ENCODE data around the gene UNC45A.

The UNC45A gene

GRCh38 chr15:90934949-90935751, at the start of gene UNC45A:
UNC45A (plus strand) TSS chr15:90935285; CDS start chr15:90935325, 40 bp downstream.
- Histone ChIP-seq H3K4me1 (ENCODE audit: control insufficient read depth, insufficient read depth, low read length) (peaks cover 14% of the 10 kb centered on the region), H3K36me3 (ENCODE audit: control insufficient read depth, insufficient read depth, low read length) (peaks cover 12% of the 10 kb centered on the region), H3K9me3 (ENCODE audit: control insufficient read depth, insufficient read depth, low read length) (no peaks in the 10 kb centered on the region), H3K9ac (ENCODE audit: low read depth, low read length) (no peak within 1 kb of the TSS), H3K27me3 (ENCODE audit: control insufficient read depth, insufficient read depth, low read length) (peaks cover 10% of the 10 kb centered on the region), H3K4me3 (ENCODE audit: low read depth, low read length) (peak within 1 kb of the TSS; percentile 79)

- Histone ChIP-seq H3K9me3 (ENCODE audit: control insufficient read depth, insufficient read depth, low read length) (no peaks in the 10 kb centered on the region), H3K4me1 (ENCODE audit: control insufficient read depth, insufficient read depth, low read length) (peaks cover 4% of the 10 kb centered on the region), H3K36me3 (ENCODE audit: control insufficient read depth, insufficient read depth, low read length) (peaks cover 15% of the 10 kb centered on the region), H3K4me3 (ENCODE audit: low read depth, low read length) (no peak overlapping the region), H3K9ac (ENCODE audit: low read depth, low read length) (no peak overlapping the region), H3K27me3 (ENCODE audit: control insufficient read depth, insufficient read depth, low read length) (no peaks in the 10 kb centered on the region)
Observed at GRCh38 chr15:90885432-90886290, 49.4 kb upstream of the UNC45A start.

GRCh38 chr15:90886291-90886614, 48.8 kb upstream of the UNC45A start:
- no peaks in the 10 kb centered on the region for H3K27me3 ChIP-seq (ENCODE audit: control insufficient read depth, insufficient read depth, low read length)
- no peak overlapping the region for H3K9ac ChIP-seq (ENCODE audit: low read depth, low read length)
- H3K4me3 ChIP-seq (ENCODE audit: low read depth, low read length), result no peak overlapping the region
- H3K36me3 ChIP-seq (ENCODE audit: control insufficient read depth, insufficient read depth, low read length), result peaks cover 10% of the 10 kb centered on the region
- H3K4me1 ChIP-seq (ENCODE audit: control insufficient read depth, insufficient read depth, low read length), result peaks cover 4% of the 10 kb centered on the region
- no peaks in the 10 kb centered on the region for H3K9me3 ChIP-seq (ENCODE audit: control insufficient read depth, insufficient read depth, low read length)

- Histone ChIP-seq H3K4me1 (ENCODE audit: control insufficient read depth, insufficient read depth, low read length) (peaks cover 4% of the 10 kb centered on the region), H3K4me3 (ENCODE audit: low read depth, low read length) (no peak overlapping the region), H3K27me3 (ENCODE audit: control insufficient read depth, insufficient read depth, low read length) (no peaks in the 10 kb centered on the region), H3K36me3 (ENCODE audit: control insufficient read depth, insufficient read depth, low read length) (peaks cover 3% of the 10 kb centered on the region), H3K9me3 (ENCODE audit: control insufficient read depth, insufficient read depth, low read length) (no peaks in the 10 kb centered on the region), H3K9ac (ENCODE audit: low read depth, low read length) (no peak overlapping the region)
Observed at GRCh38 chr15:90887037-90887481, 48.0 kb upstream of the UNC45A start.

GRCh38 chr15:90889313-90889730, 45.8 kb upstream of the UNC45A start:
- H3K9me3 ChIP-seq (ENCODE audit: control insufficient read depth, insufficient read depth, low read length), result no peaks in the 10 kb centered on the region
- H3K4me3 ChIP-seq (ENCODE audit: low read depth, low read length), result no peak overlapping the region
- H3K9ac ChIP-seq (ENCODE audit: low read depth, low read length), result no peak overlapping the region
- H3K27me3 ChIP-seq (ENCODE audit: control insufficient read depth, insufficient read depth, low read length), result no peaks in the 10 kb centered on the region
- peaks cover 3% of the 10 kb centered on the region for H3K36me3 ChIP-seq (ENCODE audit: control insufficient read depth, insufficient read depth, low read length)
- peaks cover 3% of the 10 kb centered on the region for H3K4me1 ChIP-seq (ENCODE audit: control insufficient read depth, insufficient read depth, low read length)

GRCh38 chr15:90889736-90890456, 45.2 kb upstream of the UNC45A start:
- no peak overlapping the region for H3K9ac ChIP-seq (ENCODE audit: low read depth, low read length)
- H3K36me3 ChIP-seq (ENCODE audit: control insufficient read depth, insufficient read depth, low read length), result peaks cover 3% of the 10 kb centered on the region
- no peak overlapping the region for H3K4me3 ChIP-seq (ENCODE audit: low read depth, low read length)
- no peaks in the 10 kb centered on the region for H3K27me3 ChIP-seq (ENCODE audit: control insufficient read depth, insufficient read depth, low read length)
- H3K4me1 ChIP-seq (ENCODE audit: control insufficient read depth, insufficient read depth, low read length), result peaks cover 3% of the 10 kb centered on the region
- H3K9me3 ChIP-seq (ENCODE audit: control insufficient read depth, insufficient read depth, low read length), result no peaks in the 10 kb centered on the region

- no peak overlapping the region for H3K4me3 ChIP-seq (ENCODE audit: low read depth, low read length)
Observed at GRCh38 chr15:90890839-90891238, 44.2 kb upstream of the UNC45A start.

GRCh38 chr15:90891346-90891949, 43.6 kb upstream of the UNC45A start:
- Histone ChIP-seq H3K4me3 (ENCODE audit: low read depth, low read length) (no peak overlapping the region), H3K36me3 (ENCODE audit: control insufficient read depth, insufficient read depth, low read length) (peaks cover 3% of the 10 kb centered on the region), H3K9me3 (ENCODE audit: control insufficient read depth, insufficient read depth, low read length) (no peaks in the 10 kb centered on the region), H3K4me1 (ENCODE audit: control insufficient read depth, insufficient read depth, low read length) (peaks cover 3% of the 10 kb centered on the region), H3K27me3 (ENCODE audit: control insufficient read depth, insufficient read depth, low read length) (no peaks in the 10 kb centered on the region), H3K9ac (ENCODE audit: low read depth, low read length) (no peak overlapping the region)

More at GRCh38 chr15:90890839-90891238, 44.2 kb upstream of the UNC45A start:
- Histone ChIP-seq H3K9ac (ENCODE audit: low read depth, low read length) (no peak overlapping the region), H3K4me1 (ENCODE audit: control insufficient read depth, insufficient read depth, low read length) (peaks cover 3% of the 10 kb centered on the region), H3K36me3 (ENCODE audit: control insufficient read depth, insufficient read depth, low read length) (peaks cover 3% of the 10 kb centered on the region), H3K27me3 (ENCODE audit: control insufficient read depth, insufficient read depth, low read length) (no peaks in the 10 kb centered on the region), H3K9me3 (ENCODE audit: control insufficient read depth, insufficient read depth, low read length) (no peaks in the 10 kb centered on the region)

- H3K9me3 ChIP-seq (ENCODE audit: control insufficient read depth, insufficient read depth, low read length), result no peaks in the 10 kb centered on the region
- no peaks in the 10 kb centered on the region for H3K27me3 ChIP-seq (ENCODE audit: control insufficient read depth, insufficient read depth, low read length)
- peaks cover 3% of the 10 kb centered on the region for H3K36me3 ChIP-seq (ENCODE audit: control insufficient read depth, insufficient read depth, low read length)
- H3K4me3 ChIP-seq (ENCODE audit: low read depth, low read length), result no peak overlapping the region
- H3K4me1 ChIP-seq (ENCODE audit: control insufficient read depth, insufficient read depth, low read length), result peaks cover 3% of the 10 kb centered on the region
- H3K9ac ChIP-seq (ENCODE audit: low read depth, low read length), result no peak overlapping the region
Observed at GRCh38 chr15:90892023-90892422, 43.1 kb upstream of the UNC45A start.

- Histone ChIP-seq H3K36me3 (ENCODE audit: control insufficient read depth, insufficient read depth, low read length) (peaks cover 3% of the 10 kb centered on the region), H3K4me1 (ENCODE audit: control insufficient read depth, insufficient read depth, low read length) (peaks cover 3% of the 10 kb centered on the region), H3K9ac (ENCODE audit: low read depth, low read length) (no peak overlapping the region), H3K27me3 (ENCODE audit: control insufficient read depth, insufficient read depth, low read length) (no peaks in the 10 kb centered on the region), H3K9me3 (ENCODE audit: control insufficient read depth, insufficient read depth, low read length) (no peaks in the 10 kb centered on the region), H3K4me3 (ENCODE audit: low read depth, low read length) (no peak overlapping the region)
Observed at GRCh38 chr15:90892498-90893174, 42.4 kb upstream of the UNC45A start.
